ENCODE results near the gene KIF5A.

DNA sequence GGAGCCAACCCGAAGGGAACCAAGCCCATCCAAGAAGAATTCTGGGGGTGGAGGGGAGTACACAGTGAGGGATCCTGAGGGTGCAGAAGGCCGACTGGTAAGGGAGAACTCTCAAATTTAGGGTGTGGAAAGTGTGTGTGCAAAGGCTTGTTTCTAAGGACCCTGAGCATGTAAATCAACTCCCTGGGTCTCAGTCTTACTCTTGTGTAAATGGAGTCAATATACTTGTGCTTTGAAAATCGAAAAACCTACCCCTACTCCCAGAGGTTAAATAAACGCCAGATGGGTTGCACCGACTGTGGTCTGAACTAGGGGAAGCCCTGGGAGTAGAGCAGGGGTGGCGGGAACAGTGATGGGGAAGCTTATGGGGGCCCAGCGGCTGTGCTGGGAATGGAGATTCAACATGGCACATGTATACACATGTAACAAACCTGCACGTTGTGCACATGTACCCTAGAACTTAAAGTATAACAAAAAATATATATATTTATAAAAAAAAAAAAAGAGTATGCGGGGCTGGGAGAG lies 77.1 kb downstream of the KIF5A start:
- TF ChIP-seq, protein P1, sequence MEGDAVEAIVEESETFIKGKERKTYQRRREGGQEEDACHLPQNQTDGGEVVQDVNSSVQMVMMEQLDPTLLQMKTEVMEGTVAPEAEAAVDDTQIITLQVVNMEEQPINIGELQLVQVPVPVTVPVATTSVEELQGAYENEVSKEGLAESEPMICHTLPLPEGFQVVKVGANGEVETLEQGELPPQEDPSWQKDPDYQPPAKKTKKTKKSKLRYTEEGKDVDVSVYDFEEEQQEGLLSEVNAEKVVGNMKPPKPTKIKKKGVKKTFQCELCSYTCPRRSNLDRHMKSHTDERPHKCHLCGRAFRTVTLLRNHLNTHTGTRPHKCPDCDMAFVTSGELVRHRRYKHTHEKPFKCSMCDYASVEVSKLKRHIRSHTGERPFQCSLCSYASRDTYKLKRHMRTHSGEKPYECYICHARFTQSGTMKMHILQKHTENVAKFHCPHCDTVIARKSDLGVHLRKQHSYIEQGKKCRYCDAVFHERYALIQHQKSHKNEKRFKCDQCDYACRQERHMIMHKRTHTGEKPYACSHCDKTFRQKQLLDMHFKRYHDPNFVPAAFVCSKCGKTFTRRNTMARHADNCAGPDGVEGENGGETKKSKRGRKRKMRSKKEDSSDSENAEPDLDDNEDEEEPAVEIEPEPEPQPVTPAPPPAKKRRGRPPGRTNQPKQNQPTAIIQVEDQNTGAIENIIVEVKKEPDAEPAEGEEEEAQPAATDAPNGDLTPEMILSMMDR (IDR thresholded peaks at IDR 0.05; ENCODE audit: low read length): no peak
- no peak for TF ChIP-seq EZH2 (IDR thresholded peaks at IDR 0.05; ENCODE audit: borderline replicate concordance, low read length)

Measured in OCI-LY1 (cell line).